RPMI8226 (cell line): Measurements from ENCODE around the gene GALNT17.

Experiments used
- DNase-seq: peaks from one replicate; pipeline ENCODE4 v3.0.0-alpha.2; 2015

GALNT17 gene

GRCh38 chr7:71507680-71508602, 376.0 kb downstream of the GALNT17 start:
- no peak for DNase-seq

- DNase-seq = no peak
Observed at GRCh38 chr7:71509381-71509780, 377.4 kb downstream of the GALNT17 start.

- DNase-seq = peak; percentile 25
Observed at GRCh38 chr7:71511361-71511807, 379.4 kb downstream of the GALNT17 start.

- DNase-seq = no peak
Observed at GRCh38 chr7:71517940-71518699, 386.2 kb downstream of the GALNT17 start.

GRCh38 chr7:71518880-71519279, 386.9 kb downstream of the GALNT17 start:
- no peak for DNase-seq

- no peak for DNase-seq
Observed at GRCh38 chr7:71521506-71521905, 389.6 kb downstream of the GALNT17 start.

GRCh38 chr7:71526106-71526505, 394.2 kb downstream of the GALNT17 start:
- DNase-seq = no peak

- no peak for DNase-seq
Observed at GRCh38 chr7:71527213-71527612, 395.3 kb downstream of the GALNT17 start.

GRCh38 chr7:71535616-71536015, 403.7 kb downstream of the GALNT17 start:
- DNase-seq = no peak

GRCh38 chr7:71538210-71538609, 406.3 kb downstream of the GALNT17 start:
- DNase-seq = no peak

- no peak for DNase-seq
Observed at GRCh38 chr7:71539615-71540014, 407.7 kb downstream of the GALNT17 start.

GRCh38 chr7:71541707-71542353, 409.9 kb downstream of the GALNT17 start:
- no peak for DNase-seq

GRCh38 chr7:71543396-71543795, 411.5 kb downstream of the GALNT17 start:
- DNase-seq = no peak

GRCh38 chr7:71544816-71545215, 412.9 kb downstream of the GALNT17 start:
- no peak for DNase-seq

GRCh38 chr7:71547426-71547825, 415.5 kb downstream of the GALNT17 start:
- no peak for DNase-seq

- DNase-seq = no peak
Observed at GRCh38 chr7:71548746-71549145, 416.8 kb downstream of the GALNT17 start.

- no peak for DNase-seq
Observed at GRCh38 chr7:71553306-71553705, 421.4 kb downstream of the GALNT17 start.

GRCh38 chr7:71555758-71556157, 423.8 kb downstream of the GALNT17 start:
- no peak for DNase-seq

- no peak for DNase-seq
Observed at GRCh38 chr7:71558806-71559613, 427.1 kb downstream of the GALNT17 start.

- no peak for DNase-seq
Observed at GRCh38 chr7:71560354-71560995, 428.5 kb downstream of the GALNT17 start.

- no peak for DNase-seq
Observed at GRCh38 chr7:71563276-71563675, 431.3 kb downstream of the GALNT17 start.

GRCh38 chr7:71566376-71566775, 434.4 kb downstream of the GALNT17 start:
- DNase-seq = no peak
